Eye (tissue), 1 donor: ENCODE data around the gene P2RX2.

Experiments used
- DNase-seq: peaks from one replicate; pipeline ENCODE4 v3.0.0-alpha.2; 2015

Gene P2RX2

GRCh38 chr12:132665794-132666193 is 47.2 kb downstream of the P2RX2 start:
- DNase-seq = no peak

GRCh38 chr12:132668191-132669088 is 49.9 kb downstream of the P2RX2 start:
- DNase-seq = no peak

GRCh38 chr12:132669166-132669879 is 50.7 kb downstream of the P2RX2 start:
- DNase-seq = no peak
